ENCODE data around the gene DENND1C. TPM values are rescaled to one million over a fixed set of nuclear protein-coding genes. Genes with fewer than 3 reads are reported as not detected.

Gene DENND1C, protein sequence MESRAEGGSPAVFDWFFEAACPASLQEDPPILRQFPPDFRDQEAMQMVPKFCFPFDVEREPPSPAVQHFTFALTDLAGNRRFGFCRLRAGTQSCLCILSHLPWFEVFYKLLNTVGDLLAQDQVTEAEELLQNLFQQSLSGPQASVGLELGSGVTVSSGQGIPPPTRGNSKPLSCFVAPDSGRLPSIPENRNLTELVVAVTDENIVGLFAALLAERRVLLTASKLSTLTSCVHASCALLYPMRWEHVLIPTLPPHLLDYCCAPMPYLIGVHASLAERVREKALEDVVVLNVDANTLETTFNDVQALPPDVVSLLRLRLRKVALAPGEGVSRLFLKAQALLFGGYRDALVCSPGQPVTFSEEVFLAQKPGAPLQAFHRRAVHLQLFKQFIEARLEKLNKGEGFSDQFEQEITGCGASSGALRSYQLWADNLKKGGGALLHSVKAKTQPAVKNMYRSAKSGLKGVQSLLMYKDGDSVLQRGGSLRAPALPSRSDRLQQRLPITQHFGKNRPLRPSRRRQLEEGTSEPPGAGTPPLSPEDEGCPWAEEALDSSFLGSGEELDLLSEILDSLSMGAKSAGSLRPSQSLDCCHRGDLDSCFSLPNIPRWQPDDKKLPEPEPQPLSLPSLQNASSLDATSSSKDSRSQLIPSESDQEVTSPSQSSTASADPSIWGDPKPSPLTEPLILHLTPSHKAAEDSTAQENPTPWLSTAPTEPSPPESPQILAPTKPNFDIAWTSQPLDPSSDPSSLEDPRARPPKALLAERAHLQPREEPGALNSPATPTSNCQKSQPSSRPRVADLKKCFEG
- not detected in 2 replicates for total RNA-seq

GRCh38 chr19:6481541-6482342, at the start of gene DENND1C:
Gene DENND1C (minus strand): TSS chr19:6481787. CDS start chr19:6481695, 92 bp downstream.
- DNase-seq (ENCODE audit: low read depth, low spot score), result no peak

- DNase-seq (ENCODE audit: low read depth, low spot score), result peak; percentile 32
Observed at GRCh38 chr19:6530386-6531162, 49.0 kb upstream of the DENND1C start, which contains the start of gene TNFSF9. Gene TNFSF9 (plus strand): TSS chr19:6531026. CDS start chr19:6531037, 11 bp downstream.

- no peak for DNase-seq (ENCODE audit: low read depth, low spot score)
Observed at GRCh38 chr19:6529937-6530385, 48.4 kb upstream of the DENND1C start.

DNA sequence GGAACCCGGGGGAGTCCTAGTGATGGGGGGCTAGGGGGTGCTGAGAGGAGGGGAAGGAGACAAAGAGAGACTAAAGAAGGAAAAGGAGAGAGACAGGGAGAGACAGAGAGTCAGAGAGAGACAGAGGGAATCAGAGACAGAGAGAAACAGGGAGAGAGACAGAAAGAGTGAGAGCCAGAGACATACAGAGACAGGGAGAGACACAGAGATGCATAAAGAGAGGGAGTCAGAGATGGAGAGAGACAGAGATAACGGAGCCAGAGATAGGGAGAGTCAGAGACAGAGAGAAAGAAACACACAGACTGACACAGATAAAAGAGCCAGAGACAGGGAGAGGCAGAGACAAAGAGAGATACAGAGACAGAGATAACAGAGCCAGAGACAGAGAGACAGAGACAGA, 47.8 kb upstream of the DENND1C start:
- no peak for DNase-seq (ENCODE audit: low read depth, low spot score)

GRCh38 chr19:6528544-6529121, 47.0 kb upstream of the DENND1C start:
- no peak for DNase-seq (ENCODE audit: low read depth, low spot score)

- DNase-seq (ENCODE audit: low read depth, low spot score), result no peak
Observed at GRCh38 chr19:6527893-6528543, 46.4 kb upstream of the DENND1C start.

GRCh38 chr19:6524311-6524710, 42.7 kb upstream of the DENND1C start:
- peak; percentile 24 for DNase-seq (ENCODE audit: low read depth, low spot score)

DNA sequence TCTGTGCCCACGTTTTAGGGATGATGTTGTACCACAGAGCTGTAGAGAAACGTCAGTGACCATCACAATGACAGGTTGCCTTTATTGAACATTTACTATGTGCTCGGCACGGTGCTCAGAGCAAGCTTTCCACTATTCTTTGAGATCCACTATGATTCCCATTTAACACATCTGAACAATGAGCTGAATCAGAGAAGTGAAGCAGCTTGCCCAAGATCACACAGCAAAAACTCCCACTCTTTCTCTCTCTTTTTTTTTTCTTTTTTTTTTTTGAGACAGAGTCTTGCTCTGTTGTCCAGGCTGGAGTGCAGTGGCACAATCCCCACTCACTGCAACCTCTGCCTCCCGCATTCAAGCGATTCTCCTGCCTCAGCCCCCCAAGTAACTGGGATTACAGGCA, 41.1 kb upstream of the DENND1C start:
- no peak for DNase-seq (ENCODE audit: low read depth, low spot score)

DNA sequence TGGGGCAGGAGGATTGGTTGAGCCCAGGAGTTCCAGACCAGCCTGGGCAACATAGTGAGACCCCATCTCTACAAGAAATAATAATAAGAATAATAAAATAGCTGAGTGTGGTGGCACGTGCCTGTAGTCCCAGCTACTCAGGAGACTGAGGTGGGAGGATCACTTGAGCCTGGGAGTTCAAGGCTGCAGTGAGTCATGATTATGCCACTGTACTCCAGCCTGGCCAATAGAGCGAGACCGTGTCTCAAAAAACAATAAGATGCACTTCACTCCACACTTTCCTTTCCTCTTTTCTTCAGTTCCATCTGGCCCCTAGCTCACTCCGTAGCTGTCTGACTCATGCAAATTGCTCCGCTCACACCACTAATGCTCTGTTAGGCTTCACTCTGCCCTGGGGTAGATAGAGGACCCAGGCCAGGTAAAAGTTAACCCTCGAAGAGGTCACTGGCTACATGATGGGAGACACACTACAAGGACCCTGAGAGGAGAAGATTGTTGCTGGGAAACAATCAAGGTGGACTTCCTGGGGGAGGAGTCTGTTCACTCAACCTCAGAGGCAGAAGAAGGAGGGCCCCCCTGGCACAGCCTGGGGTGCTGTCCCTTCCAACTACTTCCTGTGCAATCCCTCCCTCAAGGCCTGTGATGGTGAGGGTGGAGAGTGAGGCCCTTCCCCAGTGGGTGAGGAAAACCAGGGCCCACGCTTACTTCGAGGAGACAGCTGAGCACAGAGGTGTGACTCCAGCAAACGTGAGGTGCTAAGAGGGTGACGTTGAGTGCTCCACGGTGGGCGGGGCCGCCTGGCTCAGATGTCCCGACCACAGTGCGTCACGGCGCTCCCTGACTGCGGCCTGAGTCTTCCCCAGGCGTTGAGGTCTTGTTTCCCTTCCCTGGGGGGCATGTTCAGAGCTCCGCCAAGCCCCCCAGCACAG, 40.4 kb upstream of the DENND1C start:
- no peak for DNase-seq (ENCODE audit: low read depth, low spot score)

- no peak for DNase-seq (ENCODE audit: low read depth, low spot score)
Observed at GRCh38 chr19:6519289-6519688, 37.7 kb upstream of the DENND1C start.

- DNase-seq (ENCODE audit: low read depth, low spot score), result no peak
Observed at GRCh38 chr19:6518145-6518911, 36.7 kb upstream of the DENND1C start.

- peak; percentile 55 for DNase-seq (ENCODE audit: low read depth, low spot score)
Observed at GRCh38 chr19:6516659-6517291, 35.2 kb upstream of the DENND1C start.

- peak; percentile 89 for DNase-seq (ENCODE audit: low read depth, low spot score)
Observed at GRCh38 chr19:6516018-6516658, 34.6 kb upstream of the DENND1C start.

GRCh38 chr19:6514926-6515544, 33.4 kb upstream of the DENND1C start:
- DNase-seq (ENCODE audit: low read depth, low spot score), result no peak

GRCh38 chr19:6514089-6514488, 32.5 kb upstream of the DENND1C start:
- no peak for DNase-seq (ENCODE audit: low read depth, low spot score)

- DNase-seq (ENCODE audit: low read depth, low spot score), result no peak
Observed at GRCh38 chr19:6510618-6511017, 29.0 kb upstream of the DENND1C start.

Data from pulmonary artery endothelial cell (primary cell).